Fibroblast of gingiva (primary cell): ENCODE results near the gene NAPG.
"Not testable (repeated sequence)": the region's sequence is repeated elsewhere in the genome, so short reads cannot be mapped to it uniquely, and the experiment has no call there.

Experiments
- DNase-seq: peaks from one replicate; pipeline ENCODE4 v3.0.0-alpha.2; 2011; ENCODE audit warnings: low read depth

The NAPG gene

DNA sequence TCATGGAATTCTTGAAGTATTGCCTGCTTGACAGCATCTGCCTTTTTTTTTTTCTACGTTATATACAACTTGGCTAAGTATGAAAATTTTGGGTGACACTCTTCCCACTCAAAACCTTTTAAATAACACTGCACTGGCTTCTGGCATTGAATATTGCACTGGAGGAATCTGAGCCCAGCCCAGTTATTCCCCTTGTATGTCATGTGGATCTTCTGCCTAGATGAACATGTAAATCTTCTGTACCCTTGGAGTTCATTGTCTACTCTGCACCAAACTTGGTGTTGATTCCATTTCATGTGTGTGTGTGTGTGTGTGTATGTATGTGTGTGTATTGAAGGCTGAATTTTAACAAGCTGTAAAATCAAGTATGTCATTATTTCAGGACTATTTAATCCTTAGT, 59.4 kb downstream of the NAPG start:
- no peak for DNase-seq

DNA sequence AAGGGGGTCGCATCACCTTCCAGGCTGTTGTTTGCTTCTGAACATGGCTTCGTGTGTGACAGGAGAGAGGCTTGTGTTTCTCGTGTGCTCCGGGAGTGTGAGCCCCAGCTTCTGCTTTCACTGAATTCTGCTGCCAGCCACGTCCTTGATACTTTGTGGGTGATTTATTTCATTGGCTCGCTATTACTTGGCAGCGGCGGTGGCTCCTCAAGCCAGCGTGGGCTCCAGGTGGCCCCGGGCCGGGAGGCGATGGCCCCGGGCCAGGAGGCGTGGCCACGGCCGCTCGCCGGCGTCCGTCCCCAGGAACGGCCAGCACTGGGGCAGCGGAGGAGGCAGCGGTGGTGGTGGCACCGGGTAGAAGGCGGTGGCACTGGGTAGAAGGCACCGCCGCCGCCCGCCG, 63.1 kb downstream of the NAPG start:
- DNase-seq = no peak

DNA sequence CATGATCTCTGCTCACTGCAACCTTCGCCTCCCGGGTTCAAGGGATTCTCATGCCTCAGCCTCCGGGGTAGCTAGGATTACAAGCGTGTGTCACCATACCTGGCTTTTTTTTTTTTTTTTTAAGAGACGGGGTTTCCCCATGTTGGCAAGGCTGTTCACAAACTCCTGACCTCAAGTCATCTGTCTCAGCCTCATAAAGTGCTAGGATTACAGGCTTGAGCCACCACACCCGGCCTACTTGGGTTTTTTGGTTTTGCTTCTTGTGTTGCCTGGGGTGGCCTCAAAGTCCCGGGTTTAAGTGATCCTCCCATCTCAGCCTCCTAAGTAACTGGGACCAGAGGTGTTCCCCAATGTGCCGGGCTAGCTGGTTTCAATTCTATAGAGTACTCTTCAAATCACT, 64.6 kb downstream of the NAPG start:
- no peak for DNase-seq

DNA sequence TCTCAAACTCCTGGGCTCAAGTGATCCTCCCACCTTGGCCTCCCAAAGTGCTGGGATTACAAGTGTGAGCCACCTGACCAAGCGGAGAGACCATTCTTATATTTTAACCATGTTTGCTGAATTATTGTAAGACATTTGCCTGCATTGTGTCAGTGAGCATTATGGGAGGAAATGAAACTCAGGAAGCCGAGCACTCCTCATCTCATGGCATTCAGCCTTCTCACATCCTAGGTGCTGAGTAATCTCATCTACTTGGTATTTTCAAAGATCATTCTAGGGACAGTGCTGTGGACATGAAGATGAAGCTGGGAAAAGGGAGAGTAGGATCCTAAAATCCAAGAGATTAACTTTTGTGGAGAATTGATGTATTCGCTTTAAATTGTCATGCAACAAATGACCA, 66.1 kb downstream of the NAPG start:
- DNase-seq = no peak

DNA sequence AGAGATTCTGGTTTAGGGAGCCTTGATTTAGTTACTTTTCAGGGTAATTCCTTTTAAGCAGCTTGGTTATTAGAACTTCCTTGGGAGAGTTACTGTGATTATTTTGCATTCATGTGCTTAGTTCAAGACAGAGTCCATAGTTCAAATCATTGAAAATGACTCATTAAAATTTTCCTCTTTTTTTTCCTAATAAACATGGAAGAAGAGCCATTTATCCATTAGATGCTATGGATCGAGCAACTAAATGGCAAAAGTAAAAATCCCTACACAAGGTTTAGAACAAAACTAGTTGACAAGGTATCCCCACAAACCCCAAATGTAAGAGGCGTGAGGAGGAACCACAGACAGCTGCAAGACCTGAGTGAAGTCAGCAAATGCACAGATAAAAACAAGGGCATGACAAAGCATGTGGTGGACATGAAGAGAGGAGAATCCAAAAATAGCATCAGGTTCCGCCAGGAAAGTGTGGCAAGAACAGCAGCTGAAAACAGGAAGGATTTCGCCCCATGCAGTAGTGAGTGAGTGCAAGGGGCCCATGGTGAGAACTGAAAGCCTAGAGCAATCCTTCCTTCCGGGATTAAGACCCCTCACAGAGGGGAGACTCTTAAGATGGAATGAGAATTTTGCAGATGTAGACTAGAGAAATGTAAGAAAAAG, 67.7 kb downstream of the NAPG start:
- not testable (repeated sequence) for DNase-seq

DNA sequence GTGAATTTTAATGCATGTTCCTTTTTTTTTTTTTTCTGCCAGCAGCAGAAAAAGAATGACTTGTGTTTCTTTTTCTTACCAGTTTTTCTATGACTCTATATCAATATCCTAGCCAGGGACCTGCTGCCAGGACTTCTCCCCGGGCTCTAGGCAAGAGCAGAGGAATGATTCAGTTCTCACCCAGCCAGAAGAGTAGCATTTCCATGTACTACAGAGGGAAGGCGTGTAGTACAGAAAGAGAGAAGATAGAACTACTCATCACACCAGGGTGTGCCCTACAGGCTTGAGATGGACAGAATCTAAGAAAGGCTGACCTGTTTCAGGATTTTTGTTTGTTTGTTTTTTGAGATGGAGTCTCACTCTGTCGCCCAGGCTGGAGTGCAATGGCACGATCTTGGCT, 70.1 kb downstream of the NAPG start:
- DNase-seq = not testable (repeated sequence)

DNA sequence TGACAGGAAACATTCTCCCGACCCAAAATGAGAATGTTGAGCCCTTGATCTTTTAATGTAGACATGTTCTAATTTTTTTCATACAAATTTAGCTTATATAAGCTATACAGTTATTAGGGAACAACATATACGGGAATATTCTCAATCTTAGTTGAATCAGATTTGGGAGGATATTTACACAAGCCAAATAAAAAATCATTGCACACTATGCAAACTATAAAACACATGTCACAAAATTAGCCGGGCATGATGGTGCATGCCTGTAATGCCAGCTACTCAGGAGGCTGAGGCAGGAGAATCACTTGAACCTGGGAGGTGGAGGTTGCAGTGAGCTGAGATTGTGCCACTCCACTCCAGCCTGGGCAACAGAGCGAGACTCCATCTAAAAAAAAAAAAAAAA, 71.9 kb downstream of the NAPG start:
- not testable (repeated sequence) for DNase-seq

DNA sequence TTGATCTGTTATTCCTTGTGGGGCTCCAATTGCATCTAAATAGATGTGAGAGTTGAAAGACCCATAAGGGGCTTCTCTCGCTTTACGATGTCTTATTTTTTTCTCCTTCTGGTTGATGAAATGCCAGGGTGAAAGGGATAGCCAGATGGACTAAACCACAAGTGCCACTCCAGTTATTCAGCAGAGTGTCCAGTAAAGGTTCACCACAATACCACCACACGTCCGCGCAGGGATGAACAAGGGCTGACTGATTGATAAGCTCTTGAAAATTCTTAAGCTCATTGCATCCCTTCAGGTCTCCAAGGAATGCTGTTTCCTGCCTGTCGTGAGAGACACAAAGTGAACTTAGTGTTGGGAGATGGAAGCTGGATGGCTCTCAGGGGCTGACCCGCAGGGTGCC, 74.9 kb downstream of the NAPG start:
- DNase-seq = not testable (repeated sequence)
